Fibroblast of skin of scalp (primary cell): Measurements from ENCODE around the gene TBC1D22A.

Experiments
- DNase-seq: peaks from one replicate; pipeline ENCODE4 v3.0.0-alpha.2; 2013

Gene TBC1D22A

GRCh38 chr22:46936378-46936903 lies 174.0 kb downstream of the TBC1D22A start:
- DNase-seq: no peak

- DNase-seq: no peak
These were observed 174.7 kb downstream of the TBC1D22A start for GRCh38 chr22:46937185-46937584.

DNA sequence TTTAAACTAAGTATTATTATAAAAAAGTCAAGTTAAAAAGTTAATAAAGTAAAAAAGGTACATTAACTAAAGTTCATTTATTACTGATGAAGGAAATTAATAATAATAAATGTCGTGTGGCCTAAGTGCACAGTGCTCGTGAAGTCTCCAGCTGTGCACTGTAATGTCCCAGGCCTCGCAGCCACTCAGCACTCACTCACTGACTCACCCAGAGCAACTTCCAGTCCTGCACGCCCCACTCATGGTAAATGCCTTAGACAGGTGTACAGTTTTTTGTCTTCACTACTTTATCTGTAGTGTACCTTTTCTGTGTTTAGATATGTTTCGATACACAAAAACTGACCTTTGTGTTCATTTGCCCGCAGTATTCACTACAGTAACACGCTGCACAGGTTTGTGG lies 175.5 kb downstream of the TBC1D22A start:
- DNase-seq: no peak

DNA sequence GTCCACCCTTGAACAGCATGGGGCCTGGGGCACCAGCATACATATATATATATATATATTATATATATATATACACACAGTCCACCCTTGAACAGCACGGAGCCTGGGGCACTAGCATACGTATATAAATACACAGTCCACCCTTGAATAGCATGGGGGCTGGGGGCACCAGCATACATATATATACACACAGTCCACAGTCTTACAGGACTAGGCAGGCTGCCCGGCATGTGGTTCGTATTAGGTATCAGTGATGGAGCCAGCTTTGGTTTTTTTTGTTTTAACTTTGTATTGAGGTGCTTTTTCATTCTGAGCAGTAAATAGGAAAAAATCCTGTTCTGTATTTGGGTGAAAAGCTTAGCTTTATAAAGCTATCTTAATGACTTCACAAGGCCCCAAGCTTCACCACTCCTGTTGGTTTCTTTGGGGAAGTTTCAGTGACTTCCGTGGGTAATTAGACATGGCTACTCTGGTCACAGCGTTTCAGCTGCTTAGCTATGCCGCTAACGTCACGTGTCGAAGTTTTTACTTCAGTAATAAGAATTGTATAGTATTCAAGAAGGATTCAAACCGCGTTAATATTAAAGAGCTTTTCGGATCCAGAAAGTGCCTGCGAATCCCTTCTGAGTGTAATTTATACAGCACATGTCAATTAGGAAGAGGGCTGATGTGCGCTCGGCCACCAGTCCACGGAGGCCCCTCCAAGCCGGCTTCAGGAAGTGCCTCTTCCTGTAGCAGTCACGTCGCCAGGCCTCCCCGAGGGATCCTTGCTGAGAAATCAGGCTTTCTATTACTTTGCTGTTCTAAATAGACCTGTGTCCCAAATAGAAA lies 179.7 kb downstream of the TBC1D22A start:
- DNase-seq: peak; percentile 40

DNA sequence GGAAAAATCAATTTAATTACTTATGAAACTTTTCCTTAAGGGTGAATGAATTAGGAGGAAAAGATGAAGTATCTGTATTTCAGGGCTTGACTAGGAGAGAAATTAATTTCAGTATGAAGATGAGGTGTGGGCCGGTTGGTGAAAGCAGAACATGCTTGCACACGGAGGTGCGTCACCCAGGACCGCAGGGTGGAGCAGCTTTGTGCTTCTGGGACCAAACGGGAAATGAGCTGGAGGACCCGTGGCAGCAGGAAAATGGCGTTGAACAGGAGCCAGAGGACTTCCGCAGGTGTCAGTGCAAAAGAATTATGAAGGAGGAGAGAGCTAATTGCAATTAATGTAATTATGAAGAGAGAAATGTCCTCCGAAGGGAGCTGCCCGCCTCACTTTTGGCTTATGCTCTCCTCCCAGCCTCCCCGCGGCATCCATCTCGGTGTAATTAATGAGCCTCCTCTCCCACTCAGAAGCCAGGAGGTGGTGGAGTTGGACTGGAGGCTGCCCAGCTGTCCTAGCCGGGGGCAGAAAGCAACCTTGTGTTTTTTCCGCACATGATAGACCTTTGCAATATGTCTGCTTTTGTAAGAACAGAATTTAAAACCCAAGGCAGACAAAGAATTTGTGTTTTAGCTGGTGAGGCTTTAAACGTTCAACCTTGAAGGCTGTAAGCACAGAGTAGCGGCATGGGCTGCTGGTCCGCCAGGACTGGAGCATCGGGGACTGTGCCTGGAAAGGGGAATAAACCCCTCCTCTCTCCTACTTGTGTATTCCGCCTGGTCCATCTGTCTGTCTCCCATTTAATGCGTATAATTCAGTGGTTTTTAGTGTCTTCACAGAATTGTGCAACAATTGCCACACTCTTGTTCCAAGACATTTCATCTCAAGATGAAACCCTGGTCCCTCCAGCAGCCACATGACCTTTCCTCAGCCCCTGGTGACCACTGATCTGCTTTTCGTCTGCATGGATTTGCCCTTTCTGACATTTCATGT lies 180.6 kb downstream of the TBC1D22A start:
- no peak for DNase-seq

DNA sequence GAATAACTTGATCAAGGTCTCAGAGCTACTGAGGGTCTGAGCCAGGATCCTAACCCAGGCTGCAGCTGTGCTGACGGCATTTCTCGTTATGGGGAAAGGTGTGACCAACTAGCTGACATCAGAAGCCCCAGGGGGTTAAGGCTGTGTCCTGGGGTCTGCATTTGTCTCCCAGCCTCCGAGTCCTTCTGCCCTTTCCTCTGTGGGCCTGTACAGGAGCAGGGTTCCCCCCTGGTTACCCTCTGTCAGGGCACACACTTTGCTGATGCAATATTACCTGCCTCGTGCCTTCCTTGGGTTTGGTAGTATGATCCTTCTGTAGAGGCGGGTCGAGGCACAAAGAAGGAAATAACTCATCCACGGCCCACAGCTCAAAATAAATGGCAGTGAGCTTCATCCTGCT lies 183.0 kb downstream of the TBC1D22A start:
- no peak for DNase-seq

DNA sequence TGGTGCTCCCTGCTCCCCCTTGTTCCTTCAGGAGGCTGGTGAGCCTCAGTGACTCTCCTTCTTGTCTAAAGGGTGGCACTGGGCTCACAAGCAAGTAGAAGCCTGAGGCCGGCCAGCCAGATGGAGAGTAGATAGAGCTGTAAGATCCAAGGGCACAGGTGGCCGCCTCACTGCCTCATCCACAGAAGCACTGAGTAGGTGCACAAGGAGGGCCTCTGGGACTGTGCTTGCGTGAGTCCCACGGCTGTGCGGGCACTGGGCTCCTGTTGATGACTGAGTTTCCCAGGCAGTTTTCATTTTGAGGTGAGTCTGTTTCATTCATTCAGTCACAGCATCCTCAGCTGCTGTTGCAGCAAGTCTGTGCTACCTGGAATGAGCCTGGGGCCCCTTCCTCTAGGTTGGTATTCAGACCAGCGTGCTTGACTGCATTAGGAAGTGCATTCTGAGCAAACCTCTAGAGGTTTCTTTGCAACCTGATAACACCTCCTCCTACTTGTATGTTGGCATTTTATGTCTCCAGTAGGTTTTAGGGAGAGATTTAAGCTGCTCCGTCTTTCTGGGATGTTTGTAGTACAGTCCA lies 184.0 kb downstream of the TBC1D22A start:
- DNase-seq: no peak

DNA sequence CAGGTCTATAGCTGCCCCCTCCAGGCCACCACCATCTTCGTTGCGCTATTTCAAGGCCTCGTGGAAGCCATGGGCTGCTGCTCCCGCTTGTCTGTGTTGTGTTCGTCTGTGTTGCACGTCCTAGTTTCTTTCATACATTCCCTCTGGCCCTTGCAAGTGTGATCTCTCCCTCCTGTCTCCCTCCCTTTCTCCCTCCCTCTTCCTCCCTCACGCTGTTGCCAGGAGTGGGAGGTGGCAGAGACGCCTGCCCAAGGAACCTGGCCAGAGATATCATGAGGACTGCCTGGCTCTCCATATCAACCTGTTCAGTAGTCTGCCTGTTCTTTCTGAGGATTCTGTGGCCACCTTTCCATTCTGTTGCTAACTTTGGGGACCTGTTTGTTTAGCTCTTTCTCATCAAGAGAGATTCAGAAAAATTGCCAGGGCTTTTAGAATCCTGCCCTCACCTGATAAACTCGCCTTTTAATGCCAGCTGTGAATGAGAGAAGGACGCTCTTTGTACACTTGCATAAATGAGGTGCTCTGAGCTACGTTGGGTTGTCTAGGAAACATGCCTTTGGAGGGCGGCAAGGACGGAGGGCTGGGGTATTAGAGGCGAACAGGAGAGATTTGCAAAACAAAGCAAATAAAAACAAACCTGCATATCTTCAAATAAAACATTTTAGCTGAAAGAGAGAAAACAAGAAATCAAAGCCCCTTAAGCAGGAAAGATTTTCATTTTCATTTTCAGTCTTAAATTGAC lies 185.2 kb downstream of the TBC1D22A start:
- DNase-seq: no peak

GRCh38 chr22:46948411-46949144 lies 186.1 kb downstream of the TBC1D22A start:
- DNase-seq: no peak

DNA sequence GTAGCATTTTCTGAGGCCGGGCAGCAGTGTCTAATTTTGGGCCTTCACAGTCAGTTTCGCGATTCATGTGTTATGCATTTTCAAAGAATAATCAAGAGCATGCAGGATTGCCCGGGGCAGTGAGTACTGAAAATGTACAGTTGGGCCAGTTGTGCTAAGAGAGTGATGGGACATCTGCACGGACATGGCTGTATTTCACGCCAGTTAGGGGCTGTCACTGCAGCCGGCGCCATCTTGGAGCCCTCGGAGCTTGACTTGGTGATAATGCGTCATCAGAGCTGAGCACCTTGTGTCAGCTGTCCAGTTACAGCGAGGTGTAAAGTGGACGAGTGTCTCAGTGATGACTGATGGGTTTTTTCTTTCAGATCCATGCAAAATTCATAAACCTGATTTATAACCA lies 188.9 kb downstream of the TBC1D22A start:
- DNase-seq: no peak

GRCh38 chr22:46951973-46952372 lies 189.5 kb downstream of the TBC1D22A start:
- no peak for DNase-seq

GRCh38 chr22:46953968-46954765 lies 191.7 kb downstream of the TBC1D22A start:
- peak; percentile 17 for DNase-seq

GRCh38 chr22:46954781-46955180 lies 192.3 kb downstream of the TBC1D22A start:
- no peak for DNase-seq

DNA sequence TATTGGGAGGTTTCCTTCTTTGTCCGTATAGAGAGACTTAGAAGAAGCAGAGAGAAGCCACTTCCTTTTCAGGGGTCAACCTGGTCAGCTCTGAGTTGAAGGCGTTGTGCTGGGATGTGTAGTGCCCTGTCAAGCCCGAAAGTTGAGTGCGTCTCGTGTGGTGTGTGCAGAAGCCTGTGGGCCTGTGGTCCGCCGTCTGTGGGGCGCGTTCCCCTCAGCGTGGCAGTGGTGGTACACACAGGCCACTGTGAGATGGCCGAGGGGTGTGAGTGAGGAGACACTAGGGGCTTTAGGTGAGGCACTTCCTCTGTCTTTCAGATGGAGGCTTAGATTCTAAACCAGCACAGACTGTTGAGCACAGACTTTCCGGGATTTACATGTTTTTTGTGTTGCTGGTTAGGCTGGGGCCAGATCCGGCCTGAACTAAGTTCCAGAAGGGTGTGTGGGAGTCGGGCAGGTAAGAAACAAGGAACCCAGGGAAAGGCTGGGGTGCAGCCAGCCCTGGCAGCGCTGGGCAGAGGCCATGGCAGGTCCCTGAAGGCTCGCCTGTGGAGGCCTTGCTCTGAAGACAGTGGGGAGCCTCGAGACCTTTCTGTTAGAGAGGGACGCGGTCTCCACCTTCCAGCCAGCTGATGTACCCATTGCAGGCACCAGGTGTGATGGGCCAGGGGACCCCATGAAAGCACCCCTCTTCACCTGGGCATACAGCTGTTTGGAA lies 194.2 kb downstream of the TBC1D22A start:
- no peak for DNase-seq

GRCh38 chr22:46957521-46957920 lies 195.1 kb downstream of the TBC1D22A start:
- DNase-seq: no peak

- DNase-seq: no peak
These were observed 195.7 kb downstream of the TBC1D22A start for GRCh38 chr22:46958191-46958590.

GRCh38 chr22:46958658-46959057 lies 196.2 kb downstream of the TBC1D22A start:
- no peak for DNase-seq

GRCh38 chr22:46959369-46959768 lies 196.9 kb downstream of the TBC1D22A start:
- no peak for DNase-seq

- DNase-seq: no peak
These were observed 199.3 kb downstream of the TBC1D22A start for GRCh38 chr22:46961591-46962295.
